Measurements from ENCODE around the gene TNIK.
"Not testable (repeated sequence)": the region's sequence is repeated elsewhere in the genome, so short reads cannot be mapped to it uniquely, and the experiment has no call there.

Gene TNIK

DNA sequence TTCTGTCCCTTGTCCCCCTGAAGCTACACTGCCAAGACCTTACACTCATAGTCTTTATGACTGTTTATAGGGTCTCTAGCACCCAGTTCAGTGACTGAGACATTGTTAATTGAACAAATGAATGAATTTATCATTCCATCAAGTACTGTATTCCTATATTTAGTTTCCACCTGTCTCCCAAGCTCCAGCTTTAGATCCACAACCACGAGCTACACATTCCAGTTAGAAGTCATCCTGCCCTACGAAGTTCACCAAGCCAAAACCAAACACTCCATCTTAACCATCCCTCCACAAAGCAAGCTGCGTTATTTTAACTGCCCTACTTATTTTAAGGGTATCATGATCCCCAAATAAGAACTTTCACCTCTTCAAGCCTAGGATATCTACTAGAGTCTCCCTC is 31.3 kb downstream of the TNIK start:
- no peak for DNase-seq (ENCODE audit: low spot score)
- in situ Hi-C loops (cut with MboI; ENCODE audit: low sequenced_read_pairs, unreplicated experiment), result no loop called here
- TF ChIP-seq, protein P1, sequence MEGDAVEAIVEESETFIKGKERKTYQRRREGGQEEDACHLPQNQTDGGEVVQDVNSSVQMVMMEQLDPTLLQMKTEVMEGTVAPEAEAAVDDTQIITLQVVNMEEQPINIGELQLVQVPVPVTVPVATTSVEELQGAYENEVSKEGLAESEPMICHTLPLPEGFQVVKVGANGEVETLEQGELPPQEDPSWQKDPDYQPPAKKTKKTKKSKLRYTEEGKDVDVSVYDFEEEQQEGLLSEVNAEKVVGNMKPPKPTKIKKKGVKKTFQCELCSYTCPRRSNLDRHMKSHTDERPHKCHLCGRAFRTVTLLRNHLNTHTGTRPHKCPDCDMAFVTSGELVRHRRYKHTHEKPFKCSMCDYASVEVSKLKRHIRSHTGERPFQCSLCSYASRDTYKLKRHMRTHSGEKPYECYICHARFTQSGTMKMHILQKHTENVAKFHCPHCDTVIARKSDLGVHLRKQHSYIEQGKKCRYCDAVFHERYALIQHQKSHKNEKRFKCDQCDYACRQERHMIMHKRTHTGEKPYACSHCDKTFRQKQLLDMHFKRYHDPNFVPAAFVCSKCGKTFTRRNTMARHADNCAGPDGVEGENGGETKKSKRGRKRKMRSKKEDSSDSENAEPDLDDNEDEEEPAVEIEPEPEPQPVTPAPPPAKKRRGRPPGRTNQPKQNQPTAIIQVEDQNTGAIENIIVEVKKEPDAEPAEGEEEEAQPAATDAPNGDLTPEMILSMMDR (IDR thresholded peaks at IDR 0.05; ENCODE audit: borderline replicate concordance, control extremely low read depth, extremely low read depth, insufficient read depth, missing control alignments), result no peak

DNA sequence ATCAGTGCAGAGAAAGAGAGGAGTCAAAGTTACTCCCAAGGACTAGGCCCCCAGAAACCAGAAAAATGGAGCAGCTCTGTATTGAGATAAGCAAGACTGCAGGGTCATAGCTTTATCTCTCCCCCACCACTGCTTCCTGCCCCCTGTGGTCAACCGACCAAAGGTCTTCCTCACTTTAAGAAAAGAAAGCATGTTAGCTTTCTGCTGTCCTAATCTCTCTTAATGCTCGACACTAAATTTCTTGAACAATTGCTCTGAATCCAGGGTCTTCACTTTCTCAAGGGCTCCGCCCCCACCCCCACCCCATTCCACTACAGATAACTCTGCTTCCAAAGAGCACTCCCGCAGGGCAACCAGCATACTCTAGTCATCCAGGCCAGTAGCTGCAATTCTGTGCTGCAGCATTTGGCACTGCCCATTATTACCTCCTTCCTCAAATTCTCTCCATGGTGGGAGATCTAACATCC is 31.9 kb downstream of the TNIK start:
- in situ Hi-C loops (cut with MboI; ENCODE audit: low sequenced_read_pairs, unreplicated experiment), result no loop called here
- TF ChIP-seq, protein P1 (IDR thresholded peaks at IDR 0.05; ENCODE audit: borderline replicate concordance, control extremely low read depth, extremely low read depth, insufficient read depth, missing control alignments), result no peak
- no peak for DNase-seq (ENCODE audit: low spot score)

DNA sequence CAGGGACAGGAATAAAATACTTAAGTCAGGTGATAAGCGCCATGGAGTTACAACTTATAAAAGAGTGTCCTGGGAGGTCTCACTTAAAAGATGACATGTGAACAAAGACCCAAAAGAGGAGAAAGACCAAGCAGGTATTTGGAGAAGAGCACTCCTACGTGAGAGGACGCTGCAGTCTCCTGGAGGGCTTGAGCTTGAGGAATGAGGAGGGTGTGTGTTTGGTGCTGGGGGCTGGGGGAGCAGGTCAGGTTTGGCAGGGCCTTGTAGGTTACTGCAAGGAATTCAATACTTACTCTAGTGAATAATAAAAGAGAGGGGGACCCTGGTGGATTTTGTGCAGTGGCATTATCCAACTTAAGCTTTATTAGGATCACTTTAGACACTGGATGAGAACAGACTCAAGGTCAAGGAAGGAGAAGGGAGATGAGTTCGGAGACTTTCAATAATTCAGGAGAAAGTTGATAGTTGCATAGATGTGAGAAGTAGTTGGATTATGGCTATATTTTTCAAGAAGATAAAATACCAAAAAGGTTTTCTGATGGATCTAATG is 32.4 kb downstream of the TNIK start:
- TF ChIP-seq, protein P1 (IDR thresholded peaks at IDR 0.05; ENCODE audit: borderline replicate concordance, control extremely low read depth, extremely low read depth, insufficient read depth, missing control alignments), result no peak
- in situ Hi-C loops (cut with MboI; ENCODE audit: low sequenced_read_pairs, unreplicated experiment), result no loop called here

DNA sequence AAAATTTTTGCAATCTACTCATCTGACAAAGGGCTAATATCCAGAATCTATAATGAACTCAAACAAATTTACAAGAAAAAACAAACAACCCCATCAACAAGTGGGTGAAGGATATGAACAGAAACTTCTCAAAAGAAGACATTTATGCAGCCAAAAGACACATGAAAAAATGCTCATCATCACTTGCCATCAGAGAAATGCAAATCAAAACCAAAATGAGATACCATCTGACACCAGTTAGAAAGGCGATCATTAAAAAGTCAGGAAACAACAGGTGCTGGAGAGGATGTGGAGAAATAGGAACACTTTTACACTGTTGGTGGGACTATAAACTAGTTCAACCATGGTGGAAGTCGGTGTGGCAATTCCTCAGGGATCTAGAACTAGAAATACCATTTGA is 36.1 kb downstream of the TNIK start:
- in situ Hi-C loops (cut with MboI; ENCODE audit: low sequenced_read_pairs, unreplicated experiment); DNase-seq (ENCODE audit: low spot score): not testable (repeated sequence)

More for the DNA sequence above, 32.4 kb downstream of the TNIK start:
- no peak for DNase-seq (ENCODE audit: low spot score)

DNA sequence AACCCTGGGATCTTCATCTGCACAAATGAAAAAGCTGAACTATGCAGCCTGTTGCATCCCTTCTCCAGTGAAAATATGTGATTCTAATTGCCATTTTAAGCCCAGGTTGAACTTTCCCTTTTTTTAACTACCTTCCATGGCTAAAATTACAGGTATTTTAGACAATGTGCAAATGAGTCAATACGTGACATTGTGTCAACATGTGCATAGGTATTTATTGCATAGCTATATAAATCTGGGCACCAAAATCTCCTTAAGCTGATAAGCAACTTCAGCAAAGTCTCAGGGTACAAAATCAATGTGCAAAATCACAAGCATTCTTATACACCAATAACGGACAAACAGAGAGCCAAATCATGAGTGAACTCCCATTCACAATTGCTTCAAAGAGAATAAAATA is 37.4 kb downstream of the TNIK start:
- DNase-seq (ENCODE audit: low spot score); in situ Hi-C loops (cut with MboI; ENCODE audit: low sequenced_read_pairs, unreplicated experiment): not testable (repeated sequence)

DNA sequence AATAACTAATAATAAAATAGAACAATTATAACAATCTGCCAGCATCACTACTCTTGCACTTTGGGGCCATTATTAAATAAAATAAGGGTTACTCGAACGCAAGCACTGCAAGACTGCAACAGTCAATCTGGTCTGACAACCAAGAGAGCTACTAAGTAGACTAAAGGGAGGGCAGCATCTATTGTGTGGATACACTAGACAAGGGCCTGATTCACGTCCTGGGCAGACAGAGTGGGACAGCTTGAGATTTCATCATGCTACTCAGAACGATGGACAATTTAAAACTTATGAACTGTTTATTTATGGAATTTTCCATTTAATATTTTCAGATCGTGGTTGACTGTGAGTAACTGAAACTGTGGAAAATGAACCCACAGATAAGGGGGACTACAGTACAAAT is 39.5 kb downstream of the TNIK start:
- TF ChIP-seq, protein P1 (IDR thresholded peaks at IDR 0.05; ENCODE audit: borderline replicate concordance, control extremely low read depth, extremely low read depth, insufficient read depth, missing control alignments), result no peak
- in situ Hi-C loops (cut with MboI; ENCODE audit: low sequenced_read_pairs, unreplicated experiment), result no loop called here
- no peak for DNase-seq (ENCODE audit: low spot score)

DNA sequence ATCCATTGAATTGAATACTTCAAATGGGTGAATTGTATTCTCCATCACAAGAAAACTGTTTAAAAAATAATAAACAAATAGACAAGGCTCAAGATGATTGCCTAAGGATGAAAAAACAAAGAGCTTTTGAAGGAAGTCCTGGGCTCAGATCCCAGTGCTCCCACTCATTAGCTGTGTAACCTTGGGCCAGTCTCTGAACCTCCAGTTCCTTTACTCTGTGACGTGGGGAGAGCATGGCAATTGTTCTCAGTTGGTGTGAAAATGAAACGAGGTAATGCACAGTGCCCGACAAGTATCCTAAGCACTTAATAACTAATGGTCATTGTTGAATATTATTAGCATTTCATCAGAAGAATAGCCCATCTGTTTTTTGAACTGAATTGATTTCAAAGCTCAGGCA is 40.7 kb downstream of the TNIK start:
- no peak for DNase-seq (ENCODE audit: low spot score)
- TF ChIP-seq, protein P1 (IDR thresholded peaks at IDR 0.05; ENCODE audit: borderline replicate concordance, control extremely low read depth, extremely low read depth, insufficient read depth, missing control alignments), result no peak
- in situ Hi-C loops (cut with MboI; ENCODE audit: low sequenced_read_pairs, unreplicated experiment), result no loop called here

DNA sequence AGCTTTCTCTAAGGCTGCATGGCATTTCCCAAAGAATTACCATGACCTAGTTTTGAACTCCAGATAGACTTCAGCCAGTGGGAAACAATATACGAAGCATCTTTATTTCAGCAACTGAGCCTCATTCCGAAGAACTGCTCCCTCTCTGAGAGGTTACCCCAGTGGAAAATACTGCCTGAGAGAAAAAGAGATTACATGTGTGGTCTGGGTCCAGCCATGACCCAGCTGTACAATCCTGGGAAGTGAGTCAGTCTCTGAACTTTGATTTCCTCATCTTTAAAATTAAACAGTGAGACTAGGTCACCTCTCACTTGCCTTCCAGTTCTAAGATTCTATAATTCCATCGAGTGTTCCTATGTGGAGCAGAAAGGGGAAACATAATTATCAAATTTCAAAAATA is 42.4 kb downstream of the TNIK start:
- DNase-seq (ENCODE audit: low spot score), result no peak
- TF ChIP-seq, protein P1 (IDR thresholded peaks at IDR 0.05; ENCODE audit: borderline replicate concordance, control extremely low read depth, extremely low read depth, insufficient read depth, missing control alignments), result no peak
- in situ Hi-C loops (cut with MboI; ENCODE audit: low sequenced_read_pairs, unreplicated experiment), result no loop called here

All from GM13976 (cell line).